ENCODE measurements around the gene THSD7A. TPM values are rescaled to one million over a fixed set of nuclear protein-coding genes. Genes with fewer than 3 reads are reported as not detected.

The THSD7A gene
- total and polyA plus RNA-seq, 11 donors = 0.11 to 5.2 (median 1.1) TPM

GRCh38 chr7:11726001-11726793 is 105.8 kb downstream of the THSD7A start:
- Histone ChIP-seq H3K36me3 (no peaks in the 10 kb centered on the region), H3K27me3 (no peaks in the 10 kb centered on the region), H3K9me3 (no peaks in the 10 kb centered on the region), H3K27ac (no peak overlapping the region), H3K4me3 (no peak overlapping the region), H3K4me1 (peaks cover 0 to 6% (median 0%) of the 10 kb centered on the region in 12 donors)
- intact Hi-C loops (cut with DNase I) = loop anchor here in 1 of 10 donors (10.0 kb wide), 1 partner anchor 291 kb away; no protein-coding TSS in a partner anchor
- WGBS, 4 donors = 72 to 80% (median 74%) methylated on average over 7 of the region's 7 CpGs
- TF ChIP-seq, protein P1, sequence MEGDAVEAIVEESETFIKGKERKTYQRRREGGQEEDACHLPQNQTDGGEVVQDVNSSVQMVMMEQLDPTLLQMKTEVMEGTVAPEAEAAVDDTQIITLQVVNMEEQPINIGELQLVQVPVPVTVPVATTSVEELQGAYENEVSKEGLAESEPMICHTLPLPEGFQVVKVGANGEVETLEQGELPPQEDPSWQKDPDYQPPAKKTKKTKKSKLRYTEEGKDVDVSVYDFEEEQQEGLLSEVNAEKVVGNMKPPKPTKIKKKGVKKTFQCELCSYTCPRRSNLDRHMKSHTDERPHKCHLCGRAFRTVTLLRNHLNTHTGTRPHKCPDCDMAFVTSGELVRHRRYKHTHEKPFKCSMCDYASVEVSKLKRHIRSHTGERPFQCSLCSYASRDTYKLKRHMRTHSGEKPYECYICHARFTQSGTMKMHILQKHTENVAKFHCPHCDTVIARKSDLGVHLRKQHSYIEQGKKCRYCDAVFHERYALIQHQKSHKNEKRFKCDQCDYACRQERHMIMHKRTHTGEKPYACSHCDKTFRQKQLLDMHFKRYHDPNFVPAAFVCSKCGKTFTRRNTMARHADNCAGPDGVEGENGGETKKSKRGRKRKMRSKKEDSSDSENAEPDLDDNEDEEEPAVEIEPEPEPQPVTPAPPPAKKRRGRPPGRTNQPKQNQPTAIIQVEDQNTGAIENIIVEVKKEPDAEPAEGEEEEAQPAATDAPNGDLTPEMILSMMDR (IDR thresholded peaks at IDR 0.05) = no peak
- TF ChIP-seq POLR2A (IDR thresholded peaks at IDR 0.05) = no peak
- ATAC-seq (no peak), DNase-seq (no peak)

- H3K36me3 ChIP-seq = no peaks in the 10 kb centered on the region
- DNase-seq (peak in 2 of 5 donors; percentile 25 to 39), ATAC-seq (peak in 3 of 4 donors; percentile 12 to 65 (median 34))
- intact Hi-C loops (cut with DNase I) = no loop called here
- no peak overlapping the region for H3K27ac ChIP-seq
- no peak overlapping the region for H3K4me3 ChIP-seq
- H3K9me3 ChIP-seq = no peaks in the 10 kb centered on the region
- peaks cover 0 to 14% (median 0%) of the 10 kb centered on the region in 12 donors for H3K4me1 ChIP-seq
- no peaks in the 10 kb centered on the region for H3K27me3 ChIP-seq
- TF ChIP-seq, protein P1 (IDR thresholded peaks at IDR 0.05) = no peak
- TF ChIP-seq POLR2A (IDR thresholded peaks at IDR 0.05) = no peak
These were observed 115.8 kb downstream of the THSD7A start for GRCh38 chr7:11716185-11716584.

DNA sequence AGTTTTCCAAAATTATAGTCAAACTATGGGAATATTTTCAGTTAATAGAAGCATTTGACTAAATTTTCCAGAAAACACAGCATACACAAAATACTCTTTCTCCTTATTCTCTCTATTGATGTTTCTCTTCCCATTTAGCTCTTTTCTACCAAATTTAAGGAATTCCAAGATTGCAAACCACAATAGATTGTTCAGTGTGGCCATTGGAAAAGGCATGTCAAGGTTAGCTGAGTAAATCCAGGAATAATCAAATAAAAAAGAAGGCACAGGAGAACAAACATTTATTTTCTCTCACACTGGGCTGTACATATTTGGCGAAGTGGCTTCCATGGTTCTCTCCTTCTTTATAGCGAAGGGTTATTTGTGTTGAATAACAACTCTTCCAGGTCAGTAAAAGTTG is 117.3 kb downstream of the THSD7A start:
- 96 to 98% (median 97%) methylated on average over 2 of the region's 2 CpGs for WGBS, 4 donors

DNA sequence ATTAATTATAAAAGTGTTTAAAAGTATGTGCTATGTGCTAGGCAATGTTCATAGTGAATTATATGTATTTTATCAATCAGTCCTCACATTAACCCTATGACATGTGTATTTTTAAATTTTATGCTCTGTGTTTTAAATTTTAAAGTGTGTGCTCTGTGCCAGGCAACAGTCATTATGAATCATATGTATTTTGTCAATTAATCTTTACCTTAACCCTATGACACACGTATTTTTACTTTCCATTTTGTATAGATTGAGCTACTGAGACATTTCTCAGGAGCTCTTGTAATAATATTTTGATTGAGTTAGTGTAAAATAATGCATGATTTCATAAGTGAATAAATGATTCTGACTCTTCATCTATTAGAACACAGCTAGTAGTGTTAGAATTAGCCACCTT is 117.8 kb downstream of the THSD7A start:
- 68 to 83% (median 82%) methylated on average over 1 of the region's 1 CpG for WGBS, 4 donors
- TF ChIP-seq, protein P1 (IDR thresholded peaks at IDR 0.05) = no peak
- TF ChIP-seq POLR2A (IDR thresholded peaks at IDR 0.05) = no peak
- Histone ChIP-seq H3K27ac (no peak overlapping the region), H3K4me3 (no peak overlapping the region), H3K4me1 (peaks cover 0 to 14% (median 0%) of the 10 kb centered on the region in 12 donors), H3K9me3 (no peaks in the 10 kb centered on the region), H3K27me3 (no peaks in the 10 kb centered on the region), H3K36me3 (no peaks in the 10 kb centered on the region)
- no peak for DNase-seq
- intact Hi-C loops (cut with DNase I) = no loop called here
- ATAC-seq = no peak

More for the DNA sequence above, 117.3 kb downstream of the THSD7A start:
- ATAC-seq (no peak), DNase-seq (no peak)
- Histone ChIP-seq H3K4me1 (peaks cover 0 to 14% (median 0%) of the 10 kb centered on the region in 12 donors), H3K27me3 (no peaks in the 10 kb centered on the region), H3K9me3 (no peaks in the 10 kb centered on the region), H3K36me3 (no peaks in the 10 kb centered on the region), H3K4me3 (no peak overlapping the region), H3K27ac (no peak overlapping the region)
- intact Hi-C loops (cut with DNase I) = no loop called here
- TF ChIP-seq, protein P1 (IDR thresholded peaks at IDR 0.05) = no peak
- TF ChIP-seq POLR2A (IDR thresholded peaks at IDR 0.05) = no peak

Data from heart left ventricle (tissue), 16 donors.